CD14-positive monocyte (primary cell): ENCODE data around the gene WDFY4. TPM values are rescaled to one million over a fixed set of nuclear protein-coding genes. Genes with fewer than 3 reads are reported as not detected.

Experiments used
- DNase-seq, 3 donors: peaks; one replicate each; pipeline ENCODE4 v3.0.0-alpha.2; 2011 to 2022
- H2AFZ ChIP-seq: 2 replicates; pipeline ENCODE4 v1.6.0; 2012; ENCODE audit warnings: mild to moderate bottlenecking, low read depth, low read length, inconsistent platforms; ENCODE audit not compliant: insufficient read depth, poor library complexity, severe bottlenecking
- H3K27ac ChIP-seq, 2 donors: 1 replicate in 1 of 2; 2 replicates in 1 of 2; pipeline ENCODE4 v1.5.1; 2012 to 2013; ENCODE audit warnings: low read length in 2 of 2, control low read depth in 1 of 2, inconsistent platforms in 1 of 2, low read depth in 1 of 2, mild to moderate bottlenecking in 1 of 2
- H3K27me3 ChIP-seq, 2 donors: one replicate each; pipeline versions ENCODE4 v1.6.0 to v1.6.1; 2011 to 2013; ENCODE audit warnings: low read length in 2 of 2; ENCODE audit not compliant: control insufficient read depth in 2 of 2, insufficient read depth in 2 of 2
- H3K36me3 ChIP-seq, 2 donors: replicated peaks in 1 of 2; 1 replicate in 1 of 2; 2 replicates in 1 of 2; pipeline versions ENCODE4 v1.5.1 to v1.6.1; 2012 to 2013; ENCODE audit warnings: low read length in 2 of 2, control low read depth in 1 of 2, inconsistent platforms in 1 of 2, mild to moderate bottlenecking in 1 of 2; ENCODE audit not compliant: insufficient read depth in 2 of 2, control insufficient read depth in 1 of 2
- H3K4me1 ChIP-seq, 2 donors: 1 replicate in 1 of 2; 2 replicates in 1 of 2; pipeline versions ENCODE4 v1.5.1 to v1.6.1; 2012 to 2013; ENCODE audit warnings: low read length in 2 of 2, control low read depth in 1 of 2, inconsistent platforms in 1 of 2, mild to moderate bottlenecking in 1 of 2, moderate library complexity in 1 of 2; ENCODE audit not compliant: insufficient read depth in 2 of 2, control insufficient read depth in 1 of 2
- H3K4me2 ChIP-seq: replicated peaks from 2 replicates; pipeline ENCODE3; 2012; ENCODE audit warnings: low read length, moderate library complexity, mild to moderate bottlenecking; ENCODE audit not compliant: poor library complexity, severe bottlenecking; ENCODE audit errors: extremely low read depth
- H3K4me3 ChIP-seq, 3 experiments: fragments of 200-600 bp in 1 of 3; sonication (generic) in 1 of 3; replicated peaks in 1 of 3; 1 replicate in 2 of 3; 2 replicates in 1 of 3; pipeline ENCODE4 v1.5.1; 2011 to 2013; ENCODE audit warnings: low read length in 3 of 3, mild to moderate bottlenecking in 3 of 3, control low read depth in 2 of 3, low read depth in 2 of 3, inconsistent platforms in 1 of 3, moderate library complexity in 1 of 3
- H3K79me2 ChIP-seq: 2 replicates; pipeline ENCODE4 v1.6.0; 2012; ENCODE audit warnings: mild to moderate bottlenecking, control low read depth, inconsistent platforms, low read length, moderate library complexity; ENCODE audit not compliant: insufficient read depth
- H3K9ac ChIP-seq: 2 replicates; pipeline ENCODE4 v1.6.0; 2017; ENCODE audit warnings: low read length, mild to moderate bottlenecking; ENCODE audit not compliant: insufficient read depth, poor library complexity, severe bottlenecking
- H3K9me3 ChIP-seq, 2 donors: replicated peaks in 1 of 2; 1 replicate in 1 of 2; 2 replicates in 1 of 2; pipeline versions ENCODE4 v1.5.1 to v1.6.1; 2012 to 2013; ENCODE audit warnings: low read length in 2 of 2, control low read depth in 1 of 2; ENCODE audit not compliant: control insufficient read depth in 1 of 2, insufficient read depth in 1 of 2
- H4K20me1 ChIP-seq: 2 replicates; pipeline ENCODE4 v1.6.0; 2012; ENCODE audit warnings: mild to moderate bottlenecking, low read length, control low read depth, moderate library complexity; ENCODE audit not compliant: insufficient read depth
- H3K27ac Mint-ChIP-seq, 7 donors: one replicate each; pipeline ENCODE4 v1.8.0; 2020; ENCODE audit warnings: mild to moderate bottlenecking in 7 of 7, mixed read lengths in 7 of 7, moderate library complexity in 6 of 7, inconsistent platforms in 2 of 7
- H3K27me3 Mint-ChIP-seq, 3 donors: one replicate each; pipeline ENCODE4 v1.8.0; 2021 to 2022; ENCODE audit warnings: low read depth in 3 of 3, mild to moderate bottlenecking in 3 of 3, mixed read lengths in 3 of 3, moderate library complexity in 3 of 3, inconsistent platforms in 1 of 3
- H3K36me3 Mint-ChIP-seq, 2 donors: one replicate each; pipeline ENCODE4 v1.8.0; 2020; ENCODE audit warnings: mixed read lengths in 2 of 2, inconsistent platforms in 1 of 2, mild to moderate bottlenecking in 1 of 2
- H3K4me1 Mint-ChIP-seq: one replicate; pipeline ENCODE4 v1.8.0; 2020; ENCODE audit warnings: mild to moderate bottlenecking, mixed read lengths
- H3K4me3 Mint-ChIP-seq, 2 donors: one replicate each; pipeline ENCODE4 v1.8.0; 2020; ENCODE audit warnings: mild to moderate bottlenecking in 2 of 2, mixed read lengths in 2 of 2, moderate library complexity in 1 of 2
- H3K9me3 Mint-ChIP-seq, 7 donors: one replicate each; pipeline ENCODE4 v1.8.0; 2020 to 2022; ENCODE audit warnings: mixed read lengths in 7 of 7, mild to moderate bottlenecking in 6 of 7, moderate library complexity in 6 of 7, inconsistent platforms in 2 of 7
- CTCF ChIP-seq: fragments of 200-600 bp; IDR thresholded peaks from one replicate; pipeline ENCODE4 v1.8.0; 2022; ENCODE audit warnings: antibody characterized with exemption, mild to moderate bottlenecking
- WGBS: methylation state at CpG from one replicate; pipeline ENCODE4 v1.1.5; 2013; ENCODE audit warnings: missing lambda C conversion rate; ENCODE audit not compliant: insufficient coverage; 5-methylcytosine and 5-hydroxymethylcytosine counted together
- intact Hi-C, 2 donors: fragments of 100-400 bp; cut with micrococcal nuclease; formaldehyde crosslinking; loops; one replicate each; pipeline versions ENCODE4 v1.15.0 to v1.15.1; 2023
- polyA plus RNA-seq, 3 donors: library from polyadenylated mRNA; depleted of rRNA in 1 of 3; unstranded in 2 of 3; stranded (reverse) in 1 of 3; fragments of 300-500 nt in 2 of 3; fragments of >200 nt in 1 of 3; fragmentation: Illumina TruSeq in 2 of 3; gene quantifications; 1 replicate in 2 of 3; 2 replicates in 1 of 3; pipeline ENCODE4 v1.2.3, GENCODE V29; 2012 to 2021

Gene WDFY4
- polyA plus RNA-seq, 3 donors, result 7.5 to 36.1 (median 9.8) TPM

GRCh38 chr10:48932831-48933664, 248.4 kb downstream of the WDFY4 start:
- H3K4me3 Mint-ChIP-seq, result no peak overlapping the region
- no peak overlapping the region for H3K4me3 ChIP-seq
- H3K27me3 Mint-ChIP-seq, result peaks cover 0 to 3% (median 2%) of the 10 kb centered on the region in 3 donors
- H3K9ac ChIP-seq, result no peak overlapping the region
- H3K27ac ChIP-seq, result no peak overlapping the region
- H3K36me3 Mint-ChIP-seq, result peaks cover 27 to 45% of the 10 kb centered on the region in 2 donors
- H3K4me2 ChIP-seq, result no peak overlapping the region
- H3K9me3 Mint-ChIP-seq, result no peaks in the 10 kb centered on the region
- no peaks in the 10 kb centered on the region for H3K79me2 ChIP-seq
- intact Hi-C loops, result no loop called here
- no peaks in the 10 kb centered on the region for H4K20me1 ChIP-seq
- H3K27ac Mint-ChIP-seq, result peak overlapping the region in 2 of 7 donors; percentile 3 to 26
- no peaks in the 10 kb centered on the region for H3K4me1 ChIP-seq
- no peaks in the 10 kb centered on the region for H3K27me3 ChIP-seq
- peaks cover 6 to 40% of the 10 kb centered on the region in 2 donors for H3K36me3 ChIP-seq
- no peak overlapping the region for H2AFZ ChIP-seq
- no peaks in the 10 kb centered on the region for H3K9me3 ChIP-seq
- H3K4me1 Mint-ChIP-seq, result no peaks in the 10 kb centered on the region
- no peak for TF ChIP-seq CTCF
- WGBS, result 96% methylated on average over 4 of the region's 7 CpGs
- DNase-seq, result no peak

GRCh38 chr10:48934672-48935501, 250.2 kb downstream of the WDFY4 start:
- Mint-ChIP-seq H3K27ac (no peak overlapping the region), H3K27me3 (peaks cover 0 to 1% (median 0%) of the 10 kb centered on the region in 3 donors), H3K4me3 (no peak overlapping the region), H3K9me3 (no peaks in the 10 kb centered on the region), H3K36me3 (peaks cover 23 to 43% of the 10 kb centered on the region in 2 donors), H3K4me1 (no peaks in the 10 kb centered on the region)
- Histone ChIP-seq H4K20me1 (no peaks in the 10 kb centered on the region), H3K4me1 (no peaks in the 10 kb centered on the region), H3K9me3 (no peaks in the 10 kb centered on the region), H3K27me3 (no peaks in the 10 kb centered on the region), H3K4me3 (no peak overlapping the region), H2AFZ (no peak overlapping the region), H3K4me2 (no peak overlapping the region), H3K27ac (no peak overlapping the region), H3K36me3 (peaks cover 6 to 44% of the 10 kb centered on the region in 2 donors), H3K9ac (no peak overlapping the region), H3K79me2 (no peaks in the 10 kb centered on the region)
- TF ChIP-seq CTCF, result no peak
- no peak for DNase-seq
- intact Hi-C loops, result no loop called here
- WGBS, result 94% methylated on average over 15 of the region's 18 CpGs
